Neural cell (in vitro differentiated cells): ENCODE data around the gene CTNNA2. TPM values are rescaled to one million over a fixed set of nuclear protein-coding genes. Genes with fewer than 3 reads are reported as not detected.

Source experiments
- H2AFZ ChIP-seq: fragments of 200-600, 300-800 bp; sonication (generic), shearing (Covaris generic); 2 replicates; pipeline ENCODE4 v1.6.0; 2014; ENCODE audit warnings: low read depth, mild to moderate bottlenecking, antibody characterized with exemption, low read length, moderate library complexity
- H3F3A ChIP-seq: fragments of 200-600 bp; shearing (Covaris generic); 2 replicates; pipeline ENCODE4 v1.6.1; 2016; ENCODE audit warnings: mild to moderate bottlenecking, moderate library complexity, mixed read lengths, antibody characterized with exemption, low read length; ENCODE audit not compliant: insufficient read depth, poor library complexity, severe bottlenecking
- H3K27ac ChIP-seq: fragments of 200-600, 300-800 bp; sonication (generic), shearing (Covaris generic); 2 replicates; pipeline ENCODE4 v1.5.1; 2014; ENCODE audit warnings: mild to moderate bottlenecking, low read length, moderate library complexity
- H3K27me3 ChIP-seq: fragments of 300-800, 200-600 bp; sonication (generic), shearing (Covaris generic); 2 replicates; pipeline ENCODE4 v1.6.0; 2014; ENCODE audit warnings: mild to moderate bottlenecking, low read depth, low read length, moderate library complexity; ENCODE audit not compliant: insufficient read depth
- H3K36me3 ChIP-seq: fragments of 300-800, 200-600 bp; sonication (generic), shearing (Covaris generic); 2 replicates; pipeline ENCODE4 v1.5.1; 2014; ENCODE audit warnings: mild to moderate bottlenecking, antibody characterized with exemption, low read length, moderate library complexity; ENCODE audit not compliant: insufficient read depth
- H3K4me2 ChIP-seq: fragments of 300-800, 200-600 bp; sonication (generic), shearing (Covaris generic); 2 replicates; pipeline ENCODE4 v1.6.0; 2014; ENCODE audit warnings: mild to moderate bottlenecking, low read length
- H3K4me3 ChIP-seq: fragments of 300-800, 200-600 bp; sonication (generic), shearing (Covaris generic); 2 replicates; pipeline ENCODE4 v1.5.1; 2014; ENCODE audit warnings: mild to moderate bottlenecking, low read length, moderate library complexity
- H3K79me2 ChIP-seq: fragments of 200-600 bp; shearing (Covaris generic); replicated peaks from 2 replicates; pipeline ENCODE4 v1.6.0; 2014; ENCODE audit warnings: mild to moderate bottlenecking, low read length, moderate library complexity; ENCODE audit not compliant: insufficient read depth
- H3K9ac ChIP-seq: fragments of 300-800, 200-600 bp; sonication (generic), shearing (Covaris generic); 2 replicates; pipeline ENCODE4 v1.6.1; 2016; ENCODE audit warnings: mild to moderate bottlenecking, low read length, mixed read lengths
- H3K9me2 ChIP-seq: fragments of 200-600 bp; shearing (Covaris generic); 2 replicates; pipeline ENCODE4 v1.6.1; 2016; ENCODE audit warnings: mild to moderate bottlenecking, low read length, mixed read lengths; ENCODE audit not compliant: insufficient read depth
- H3K9me3 ChIP-seq: fragments of 200-600, 300-800 bp; sonication (generic), shearing (Covaris generic); 2 replicates; pipeline ENCODE4 v1.6.1; 2016; ENCODE audit warnings: mild to moderate bottlenecking, mixed run types, low read length, moderate library complexity, mixed read lengths
- H4K20me1 ChIP-seq: fragments of 200-600 bp; shearing (Covaris generic); 2 replicates; pipeline ENCODE4 v1.6.1; 2016; ENCODE audit warnings: mild to moderate bottlenecking, mixed run types; ENCODE audit not compliant: insufficient read depth
- CTCF ChIP-seq: fragments of 450-650 bp; IDR thresholded peaks from 2 replicates; pipeline ENCODE4 v1.5.1; 2014; ENCODE audit warnings: antibody characterized with exemption, mild to moderate bottlenecking, moderate library complexity; ENCODE audit not compliant: poor library complexity, severe bottlenecking
- EP300 ChIP-seq: fragments of 450-650 bp; conservative IDR thresholded peaks from 2 replicates; pipeline ENCODE4 v1.6.1; 2014; ENCODE audit warnings: antibody characterized with exemption, mild to moderate bottlenecking, moderate library complexity; ENCODE audit not compliant: poor library complexity, severe bottlenecking
- EZH2 ChIP-seq: fragments of 200-600, 300-800 bp; shearing (Covaris generic), sonication (generic); IDR thresholded peaks from 2 replicates; pipeline ENCODE4 v1.6.1; 2014; ENCODE audit warnings: antibody characterized with exemption, low read length, borderline replicate concordance, mild to moderate bottlenecking; ENCODE audit not compliant: insufficient read depth, poor library complexity, severe bottlenecking
- MXI1 ChIP-seq: fragments of 450-650 bp; conservative IDR thresholded peaks from 2 replicates; pipeline ENCODE4 v1.6.1; 2014; ENCODE audit warnings: antibody characterized with exemption, mild to moderate bottlenecking; ENCODE audit not compliant: poor library complexity, severe bottlenecking
- POLR2AphosphoS5 ChIP-seq: IDR thresholded peaks from 2 replicates; pipeline ENCODE4 v1.6.1; 2012
- RAD21 ChIP-seq: fragments of 450-650 bp; conservative IDR thresholded peaks from 2 replicates; pipeline ENCODE4 v1.6.1; 2014; ENCODE audit warnings: antibody characterized with exemption, mild to moderate bottlenecking, moderate library complexity
- REST ChIP-seq: IDR thresholded peaks from 2 replicates; pipeline ENCODE4 v1.6.1; 2012; ENCODE audit warnings: borderline replicate concordance
- SMC3 ChIP-seq: fragments of 450-650 bp; conservative IDR thresholded peaks from 2 replicates; pipeline ENCODE4 v1.6.1; 2014; ENCODE audit warnings: antibody characterized with exemption, mild to moderate bottlenecking, moderate library complexity; ENCODE audit not compliant: poor library complexity
- TAF1 ChIP-seq: IDR thresholded peaks from 2 replicates; pipeline ENCODE4 v1.6.1; 2012; ENCODE audit warnings: low read depth
- polyA plus RNA-seq: library from polyadenylated mRNA; depleted of rRNA; stranded (reverse); fragments of >200 nt; gene quantifications from 2 replicates; pipeline ENCODE4 v1.2.3, GENCODE V29; 2014

Gene CTNNA2
- polyA plus RNA-seq, 1 donor from 2014 or later = 194 TPM

- no peaks in the 10 kb centered on the region for H4K20me1 ChIP-seq
- TF ChIP-seq TAF1 = no peak
- no peak for TF ChIP-seq REST
- TF ChIP-seq SMC3 = no peak
- no peak for TF ChIP-seq EZH2
- no peak for TF ChIP-seq MXI1
- TF ChIP-seq EP300 = no peak
- TF ChIP-seq CTCF = no peak
- TF ChIP-seq RAD21 = no peak
- no peak for TF ChIP-seq POLR2AphosphoS5
Observed at GRCh38 chr2:80333886-80334285, 821.0 kb downstream of the CTNNA2 start.

GRCh38 chr2:80335411-80335810 lies 822.6 kb downstream of the CTNNA2 start:
- TF ChIP-seq RAD21 (no peak), CTCF (no peak), EZH2 (no peak), SMC3 (no peak), POLR2AphosphoS5 (no peak), TAF1 (no peak), EP300 (no peak), REST (no peak), MXI1 (no peak)
- no peaks in the 10 kb centered on the region for H3K79me2 ChIP-seq
- no peak overlapping the region for H2AFZ ChIP-seq

More at GRCh38 chr2:80333886-80334285, 821.0 kb downstream of the CTNNA2 start:
- H3K9ac ChIP-seq = no peak overlapping the region
- no peaks in the 10 kb centered on the region for H3F3A ChIP-seq
- H3K4me3 ChIP-seq = no peak overlapping the region
- no peak overlapping the region for H3K4me2 ChIP-seq
- no peaks in the 10 kb centered on the region for H3K9me3 ChIP-seq
- H3K9me2 ChIP-seq = no peaks in the 10 kb centered on the region
- no peaks in the 10 kb centered on the region for H3K27me3 ChIP-seq
- H2AFZ ChIP-seq = no peak overlapping the region
- H3K27ac ChIP-seq = no peak overlapping the region
- no peaks in the 10 kb centered on the region for H3K79me2 ChIP-seq
- no peaks in the 10 kb centered on the region for H3K36me3 ChIP-seq

More at GRCh38 chr2:80335411-80335810, 822.6 kb downstream of the CTNNA2 start:
- Histone ChIP-seq H3K36me3 (no peaks in the 10 kb centered on the region), H3F3A (no peaks in the 10 kb centered on the region), H4K20me1 (no peaks in the 10 kb centered on the region), H3K27ac (no peak overlapping the region), H3K9me2 (no peaks in the 10 kb centered on the region), H3K9me3 (no peaks in the 10 kb centered on the region), H3K4me2 (no peak overlapping the region), H3K27me3 (no peaks in the 10 kb centered on the region), H3K9ac (no peak overlapping the region), H3K4me3 (no peak overlapping the region)
